Lung (tissue), 12 donors: Measurements from ENCODE around the gene ITGB2. TPM values are rescaled to one million over a fixed set of nuclear protein-coding genes. Genes with fewer than 3 reads are reported as not detected.

Experiments used
- ATAC-seq: fragments of 200-7000 bp; cut with Tn5 transposase; one replicate; pipeline ENCODE4 v1.9.1; 2020; ENCODE audit warnings: moderate number of reproducible peaks; ENCODE audit not compliant: insufficient read depth, low FRiP score
- DNase-seq, 3 donors: peaks; one replicate each; pipeline ENCODE4 v3.0.0-alpha.2; 2013 to 2017
- H3K27ac ChIP-seq, 2 donors: one replicate each; pipeline ENCODE4 v1.5.1; 2013; ENCODE audit warnings: mild to moderate bottlenecking in 2 of 2, moderate library complexity in 2 of 2, control low read depth in 1 of 2, inconsistent platforms in 1 of 2, low read depth in 1 of 2, low read length in 1 of 2
- H3K27me3 ChIP-seq, 3 donors: one replicate each; pipeline ENCODE4 v1.5.1; 2013; ENCODE audit warnings: low read length in 2 of 3; ENCODE audit not compliant: control insufficient read depth in 3 of 3, insufficient read depth in 3 of 3
- H3K36me3 ChIP-seq, 4 donors: one replicate each; pipeline ENCODE4 v1.5.1; 2013; ENCODE audit warnings: low read length in 4 of 4, mild to moderate bottlenecking in 1 of 4, moderate library complexity in 1 of 4; ENCODE audit not compliant: control insufficient read depth in 4 of 4, insufficient read depth in 4 of 4
- H3K4me1 ChIP-seq, 5 donors: one replicate each; pipeline ENCODE4 v1.5.1; 2013; ENCODE audit warnings: low read length in 5 of 5, mild to moderate bottlenecking in 2 of 5, moderate library complexity in 1 of 5; ENCODE audit not compliant: control insufficient read depth in 5 of 5, insufficient read depth in 5 of 5
- H3K4me3 ChIP-seq: one replicate; pipeline ENCODE4 v1.5.1; 2013; ENCODE audit warnings: mild to moderate bottlenecking, control low read depth, moderate library complexity
- H3K9ac ChIP-seq, 2 donors: one replicate each; pipeline ENCODE4 v1.5.1; 2013; ENCODE audit warnings: low read length in 2 of 2, control low read depth in 1 of 2; ENCODE audit not compliant: insufficient read depth in 1 of 2
- H3K9me3 ChIP-seq, 4 donors: one replicate each; pipeline ENCODE4 v1.5.1; 2013; ENCODE audit warnings: low read length in 3 of 4, mild to moderate bottlenecking in 1 of 4, moderate library complexity in 1 of 4; ENCODE audit not compliant: control insufficient read depth in 4 of 4, insufficient read depth in 3 of 4
- CTCF ChIP-seq: IDR thresholded peaks from 2 replicates; pipeline ENCODE4 v1.5.1; 2012; ENCODE audit warnings: mild to moderate bottlenecking; ENCODE audit errors: control extremely low read depth, extremely low read depth
- WGBS, 2 donors: extraction: QIAGEN DNeasy Blood & Tissue Kit; methylation state at CpG; one replicate each; pipeline ENCODE4 v1.1.7; 2013; 5-methylcytosine and 5-hydroxymethylcytosine counted together
- polyA plus RNA-seq, 2 donors: library from polyadenylated mRNA; stranded (reverse); fragments of 200-250 nt; gene quantifications; one replicate each; pipeline ENCODE4 v1.2.1, GENCODE V29; 2013
- total RNA-seq, 2 donors: library from RNA; depleted of rRNA in 1 of 2; stranded (reverse); fragments of >200 nt in 1 of 2; gene quantifications; one replicate each; pipeline ENCODE4 v1.2.1, GENCODE V29; 2014 to 2021
- donor health status: control.
- donor health status: control.
- donor health status: Bipolar disorder and iron deficiency.
- donor health status: healthy.
- donor health status: DM: yes; HTN: yes; CAD: no.

The ITGB2 gene
- total and polyA plus RNA-seq, 4 donors = 52.9 to 376 (median 187) TPM

GRCh38 chr21:44957047-44957831, 36.5 kb upstream of the ITGB2 start:
- DNase-seq (no peak), ATAC-seq (no peak)
- H3K4me1 ChIP-seq = peaks cover 2 to 37% (median 15%) of the 10 kb centered on the region in 5 donors
- H3K27me3 ChIP-seq = no peaks in the 10 kb centered on the region
- no peaks in the 10 kb centered on the region for H3K9me3 ChIP-seq
- no peak overlapping the region for H3K9ac ChIP-seq
- WGBS, 2 donors = 93% methylated on average over 22 of the region's 22 CpGs
- H3K4me3 ChIP-seq = no peak overlapping the region
- no peak for TF ChIP-seq CTCF
- peaks cover 0 to 24% (median 7%) of the 10 kb centered on the region in 4 donors for H3K36me3 ChIP-seq
- no peak overlapping the region for H3K27ac ChIP-seq

GRCh38 chr21:44956356-44957046, 35.8 kb upstream of the ITGB2 start:
- DNase-seq (no peak), ATAC-seq (no peak)
- 92 to 96% methylated on average over 35 of the region's 35 CpGs for WGBS, 2 donors
- Histone ChIP-seq H3K27ac (no peak overlapping the region), H3K9me3 (no peaks in the 10 kb centered on the region), H3K4me1 (peaks cover 0 to 32% (median 12%) of the 10 kb centered on the region in 5 donors), H3K9ac (no peak overlapping the region), H3K4me3 (no peak overlapping the region), H3K36me3 (peaks cover 0 to 28% (median 7%) of the 10 kb centered on the region in 4 donors), H3K27me3 (no peaks in the 10 kb centered on the region)
- no peak for TF ChIP-seq CTCF

- DNase-seq (no peak), ATAC-seq (no peak)
- TF ChIP-seq CTCF = no peak
- Histone ChIP-seq H3K4me3 (no peak overlapping the region), H3K27me3 (no peaks in the 10 kb centered on the region), H3K27ac (peak overlapping the region in 1 of 2 donors; percentile 86), H3K9me3 (no peaks in the 10 kb centered on the region), H3K4me1 (peaks cover 0 to 32% (median 12%) of the 10 kb centered on the region in 5 donors), H3K9ac (no peak overlapping the region), H3K36me3 (peaks cover 0 to 32% (median 10%) of the 10 kb centered on the region in 4 donors)
- 88 to 89% methylated on average over 16 of the region's 16 CpGs for WGBS, 2 donors
Measured at GRCh38 chr21:44955798-44956175, 35.1 kb upstream of the ITGB2 start.
